ENCODE data around the gene EPHX1. TPM values are rescaled to one million over a fixed set of nuclear protein-coding genes. Genes with fewer than 3 reads are reported as not detected.
"Not testable (repeated sequence)": the region's sequence is repeated elsewhere in the genome, so short reads cannot be mapped to it uniquely, and the experiment has no call there.

EPHX1 gene
- 100 to 1,000 TPM in 1 of 4 donors, 10 to 100 TPM in 3; 56.9 to 114 (median 90.6) TPM for total RNA-seq

- H3K4me3 ChIP-seq: peak within 1 kb of the TSS; percentile 41 to 89 (median 75)
- in situ Hi-C loops (cut with MboI; ENCODE audit: low pct_ligation_motif_present in 1 of 4, low pct_unique_long_range_greater_than_20kb in 1 of 4, low sequenced_read_pairs in 3 of 4): no loop called here
- no peaks in the 10 kb centered on the region for H3K36me3 ChIP-seq
- WGBS, 2 donors (ENCODE audit: low coverage in 1 of 2): 0% methylated on average over 8 to 30 of the region's 80 CpGs
- peak within 1 kb of the TSS; percentile 87 to 95 (median 90) for H3K27ac ChIP-seq
- no peaks in the 10 kb centered on the region for H3K9me3 ChIP-seq
- peaks cover 19 to 55% (median 42%) of the 10 kb centered on the region in 4 donors for H3K4me1 ChIP-seq
- H3K27me3 ChIP-seq: no peaks in the 10 kb centered on the region
- peak; percentile 94 for DNase-seq
- TF ChIP-seq EP300 (IDR thresholded peaks at IDR 0.05; ENCODE audit: low read depth) (no peak), CTCF (IDR thresholded peaks at IDR 0.05) (peak; percentile 26 to 37 (median 29)), POLR2AphosphoS5 (IDR thresholded peaks at IDR 0.05) (peak; percentile 76 to 90 (median 81)), POLR2A (IDR thresholded peaks at IDR 0.05) (peak; percentile 77)
- intact Hi-C loops (cut with DNase I; ENCODE audit: low total_unique reads): loop anchor here (5.0 kb wide), 1 partner anchor 33 kb away; the partner anchor contains the start of gene SRP9
Observed at GRCh38 chr1:225809842-225810578, at the start of gene EPHX1. Gene EPHX1 (plus strand): TSS chr1:225810124. CDS start chr1:225828730, 18,606 bp downstream.

GRCh38 chr1:225760531-225760930 is 49.4 kb upstream of the EPHX1 start:
- TF ChIP-seq POLR2A (IDR thresholded peaks at IDR 0.05) (no peak), POLR2AphosphoS5 (IDR thresholded peaks at IDR 0.05) (no peak), CTCF (IDR thresholded peaks at IDR 0.05) (no peak), EP300 (IDR thresholded peaks at IDR 0.05; ENCODE audit: low read depth) (no peak)
- Histone ChIP-seq H3K9me3 (no peaks in the 10 kb centered on the region), H3K27me3 (no peaks in the 10 kb centered on the region), H3K4me3 (no peak overlapping the region), H3K4me1 (peaks cover 0 to 28% (median 7%) of the 10 kb centered on the region in 4 donors), H3K27ac (no peak overlapping the region), H3K36me3 (no peaks in the 10 kb centered on the region)
- in situ Hi-C loops (cut with MboI; ENCODE audit: low pct_ligation_motif_present in 1 of 4, low pct_unique_long_range_greater_than_20kb in 1 of 4, low sequenced_read_pairs in 3 of 4) (loop anchor here in 1 of 4 donors (25.0 kb wide), 1 partner anchor 273 kb away; no protein-coding TSS in a partner anchor), intact Hi-C loops (cut with DNase I; ENCODE audit: low total_unique reads) (no loop called here)
- no peak for DNase-seq
- 92% methylated on average over 6 of the region's 6 CpGs; no CpG with 5 or more reads in 1 of the 2 donors for WGBS, 2 donors (ENCODE audit: low coverage in 1 of 2)

GRCh38 chr1:225761395-225761794 is 48.5 kb upstream of the EPHX1 start:
- intact Hi-C loops (cut with DNase I; ENCODE audit: low total_unique reads): not testable (repeated sequence)
- H3K4me1 ChIP-seq: peaks cover 0 to 25% (median 7%) of the 10 kb centered on the region in 4 donors
- WGBS, 2 donors (ENCODE audit: low coverage in 1 of 2): 92 to 96% methylated on average over 5 to 6 of the region's 6 CpGs

GRCh38 chr1:225762002-225762441 is 47.9 kb upstream of the EPHX1 start:
- Histone ChIP-seq H3K36me3 (no peaks in the 10 kb centered on the region), H3K4me1 (peaks cover 0 to 31% (median 7%) of the 10 kb centered on the region in 4 donors), H3K27ac (peak overlapping the region; percentile 21 to 61 (median 58)), H3K9me3 (no peaks in the 10 kb centered on the region), H3K4me3 (no peak overlapping the region), H3K27me3 (no peaks in the 10 kb centered on the region)
- no peak for DNase-seq
- in situ Hi-C loops (cut with MboI; ENCODE audit: low pct_ligation_motif_present in 1 of 4, low pct_unique_long_range_greater_than_20kb in 1 of 4, low sequenced_read_pairs in 3 of 4) (loop anchor here in 1 of 4 donors (25.0 kb wide), 1 partner anchor 275 kb away; no protein-coding TSS in a partner anchor), intact Hi-C loops (cut with DNase I; ENCODE audit: low total_unique reads) (no loop called here)
- 55 to 66% methylated on average over 1 to 5 of the region's 5 CpGs for WGBS, 2 donors (ENCODE audit: low coverage in 1 of 2)
- TF ChIP-seq POLR2A (IDR thresholded peaks at IDR 0.05) (no peak), EP300 (IDR thresholded peaks at IDR 0.05; ENCODE audit: low read depth) (no peak), CTCF (IDR thresholded peaks at IDR 0.05) (no peak), POLR2AphosphoS5 (IDR thresholded peaks at IDR 0.05) (no peak)

More at GRCh38 chr1:225761395-225761794, 48.5 kb upstream of the EPHX1 start:
- not testable (repeated sequence) for DNase-seq, H3K27me3 ChIP-seq, H3K36me3 ChIP-seq, H3K9me3 ChIP-seq, H3K4me3 ChIP-seq
- H3K27ac ChIP-seq: peak overlapping the region in 1 of 4 donors; percentile 61
- in situ Hi-C loops (cut with MboI; ENCODE audit: low pct_ligation_motif_present in 1 of 4, low pct_unique_long_range_greater_than_20kb in 1 of 4, low sequenced_read_pairs in 3 of 4): loop anchor here in 1 of 4 donors (25.0 kb wide), 1 partner anchor 274 kb away; no protein-coding TSS in a partner anchor

All from transverse colon (tissue), 4 donors.